K562 (cell line): ENCODE measurements around the gene JUNB. TPM values are rescaled to one million over a fixed set of nuclear protein-coding genes. Genes with fewer than 3 reads are reported as not detected.

ENCODE experiments used
- CHD2 ChIP-seq: IDR thresholded peaks from 2 replicates; pipeline ENCODE4 v1.6.1; 2011; ENCODE audit warnings: low read depth, low read length
- CSDE1 ChIP-seq, 2 experiments: fragments of 450-650 bp; IDR thresholded peaks; 2 replicates each; pipeline ENCODE4 v1.6.1; 2016; ENCODE audit warnings: mild to moderate bottlenecking in 1 of 2
- FOXA3 ChIP-seq, 2 experiments: fragments of 450-650 bp in 1 of 2; sonication (generic) in 1 of 2; formaldehyde crosslinking; IDR thresholded peaks in 1 of 2; conservative IDR thresholded peaks in 1 of 2; 2 replicates each; pipeline versions ENCODE4 v1.4.0 to v1.8.0; 2020 to 2022; ENCODE audit warnings: mild to moderate bottlenecking in 2 of 2, missing genetic modification reagents in 1 of 2
- HDAC1 ChIP-seq, 2 experiments: fragments of 450-650 bp; IDR thresholded peaks; 2 replicates each; pipeline ENCODE4 v1.6.1; 2016 to 2017; ENCODE audit warnings: inconsistent platforms in 1 of 2, mild to moderate bottlenecking in 1 of 2, moderate library complexity in 1 of 2
- HSF4 ChIP-seq: fragments of 250-450 bp; sonication (Bioruptor Pico); IDR thresholded peaks from 2 replicates; pipeline ENCODE4 v2.1.2; 2022; ENCODE audit warnings: mild to moderate bottlenecking, moderate library complexity, borderline replicate concordance
- PTBP1 ChIP-seq: fragments of 200-400 bp; formaldehyde crosslinking; IDR thresholded peaks from 2 replicates; pipeline ENCODE4 v1.6.1; 2017; ENCODE audit warnings: low read depth, low read length
- RBM22 ChIP-seq: fragments of 200-400 bp; formaldehyde crosslinking; IDR thresholded peaks from 2 replicates; pipeline ENCODE4 v1.6.1; 2018; ENCODE audit warnings: low read length, low read depth; ENCODE audit not compliant: poor library complexity, severe bottlenecking
- ZEB2 ChIP-seq: fragments of 450-650 bp; IDR thresholded peaks from 2 replicates; pipeline ENCODE4 v1.6.1; 2016
- ZFP36 ChIP-seq: fragments of 150-350 bp; IDR thresholded peaks from 2 replicates; pipeline ENCODE4 v1.6.1; 2018; ENCODE audit warnings: low read length, low read depth; ENCODE audit not compliant: partially characterized antibody
- polyA plus RNA-seq, 8 experiments: library from polyadenylated mRNA; depleted of rRNA in 4 of 8; stranded (reverse) in 5 of 8; unstranded in 3 of 8; fragments of >200 nt; fragmentation: Nextera tagmentation in 2 of 8; fragmentation: Illumina TruSeq in 1 of 8; extraction: Ambion mirVana in 2 of 8; extraction: Trizol in 1 of 8; gene quantifications; 2 replicates each; pipeline versions ENCODE4 v1.2.1 to v1.2.3, GENCODE V29; 2011 to 2014; ENCODE audit warnings: inconsistent platforms in 1 of 8, missing spikeins in 1 of 8
- total RNA-seq, 7 experiments: library from RNA; depleted of rRNA in 6 of 7; stranded (reverse); fragments of >200 nt in 6 of 7; fragmentation: Illumina TruSeq in 2 of 7; extraction: Trizol in 2 of 7; gene quantifications; 2 replicates each; pipeline versions ENCODE4 v1.2.1 to v1.2.3, GENCODE V29; 2011 to 2021; ENCODE audit warnings: low replicate concordance in 1 of 7
- TF ChIP-seq, protein P1 (sequence below): fragments of 250-450 bp; sonication (Bioruptor Pico); IDR thresholded peaks from 2 replicates; pipeline ENCODE4 v1.4.0; 2020
- TF ChIP-seq, protein P2 (sequence below): fragments of 450-650 bp; formaldehyde crosslinking; IDR thresholded peaks from 2 replicates; pipeline ENCODE4 v1.4.0; 2020; ENCODE audit warnings: mild to moderate bottlenecking
- TF ChIP-seq, protein P3 (sequence below): sonication (generic); formaldehyde crosslinking; IDR thresholded peaks from 2 replicates; pipeline ENCODE4 v1.8.1; 2022; ENCODE audit warnings: missing genetic modification reagents
- TF ChIP-seq, protein P4 (sequence below): sonication (generic); formaldehyde crosslinking; IDR thresholded peaks from 2 replicates; pipeline ENCODE4 v1.8.0; 2022; ENCODE audit warnings: mild to moderate bottlenecking, low read depth, missing genetic modification reagents

JUNB gene
- total and polyA plus RNA-seq, 9 of the 15 experiments (the other 6 are each of a cell fraction or from before 2014, with no cell fraction given) = 0.23 to 88.1 (median 13.1) TPM

DNA sequence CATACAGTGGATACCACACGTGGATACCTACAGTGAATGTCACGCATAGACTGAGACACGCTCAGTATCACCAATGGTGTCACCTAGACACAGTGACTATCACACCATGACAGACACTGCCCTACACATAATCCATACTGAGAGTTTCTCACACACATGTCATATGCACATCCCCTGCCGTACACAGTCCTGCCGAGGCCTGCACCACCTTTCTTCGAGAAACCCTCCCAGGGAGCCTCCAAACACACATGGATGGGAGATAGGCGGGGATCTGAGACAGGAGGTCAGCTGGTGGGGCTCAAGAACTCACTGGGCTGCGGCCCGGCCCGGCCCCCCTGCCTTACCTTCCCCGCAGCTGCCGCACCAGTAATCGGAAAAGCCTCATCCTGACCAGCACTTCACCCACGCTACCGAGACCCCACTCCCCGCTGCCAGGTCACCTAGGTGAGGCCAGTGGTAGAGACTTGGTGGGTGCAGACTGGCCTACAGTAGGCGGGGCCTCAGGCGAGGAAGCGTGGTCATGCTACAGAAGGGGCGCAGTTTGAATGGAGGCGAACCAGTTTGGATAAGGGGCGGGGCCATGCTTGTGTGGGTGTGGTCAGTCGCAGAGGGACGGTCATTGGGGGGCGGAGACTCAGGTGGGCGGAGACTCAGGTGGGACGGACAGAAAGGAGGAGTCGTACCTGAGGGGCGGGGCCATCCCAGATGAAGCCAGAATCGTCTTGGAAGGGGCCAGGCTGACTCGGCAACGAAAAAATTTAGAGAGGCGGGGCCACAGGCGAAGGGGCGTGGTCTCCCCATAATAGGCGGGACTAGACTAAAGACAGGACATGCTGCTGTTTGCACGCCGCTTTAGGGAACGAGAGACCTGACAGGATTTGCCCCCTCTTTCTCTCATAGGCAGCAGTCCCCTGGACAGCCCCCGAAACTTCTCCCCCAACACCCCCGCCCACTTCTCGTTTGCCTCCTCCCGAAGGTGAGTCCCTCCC, 49.1 kb downstream of the JUNB start (continued):
- TF ChIP-seq, protein P1, sequence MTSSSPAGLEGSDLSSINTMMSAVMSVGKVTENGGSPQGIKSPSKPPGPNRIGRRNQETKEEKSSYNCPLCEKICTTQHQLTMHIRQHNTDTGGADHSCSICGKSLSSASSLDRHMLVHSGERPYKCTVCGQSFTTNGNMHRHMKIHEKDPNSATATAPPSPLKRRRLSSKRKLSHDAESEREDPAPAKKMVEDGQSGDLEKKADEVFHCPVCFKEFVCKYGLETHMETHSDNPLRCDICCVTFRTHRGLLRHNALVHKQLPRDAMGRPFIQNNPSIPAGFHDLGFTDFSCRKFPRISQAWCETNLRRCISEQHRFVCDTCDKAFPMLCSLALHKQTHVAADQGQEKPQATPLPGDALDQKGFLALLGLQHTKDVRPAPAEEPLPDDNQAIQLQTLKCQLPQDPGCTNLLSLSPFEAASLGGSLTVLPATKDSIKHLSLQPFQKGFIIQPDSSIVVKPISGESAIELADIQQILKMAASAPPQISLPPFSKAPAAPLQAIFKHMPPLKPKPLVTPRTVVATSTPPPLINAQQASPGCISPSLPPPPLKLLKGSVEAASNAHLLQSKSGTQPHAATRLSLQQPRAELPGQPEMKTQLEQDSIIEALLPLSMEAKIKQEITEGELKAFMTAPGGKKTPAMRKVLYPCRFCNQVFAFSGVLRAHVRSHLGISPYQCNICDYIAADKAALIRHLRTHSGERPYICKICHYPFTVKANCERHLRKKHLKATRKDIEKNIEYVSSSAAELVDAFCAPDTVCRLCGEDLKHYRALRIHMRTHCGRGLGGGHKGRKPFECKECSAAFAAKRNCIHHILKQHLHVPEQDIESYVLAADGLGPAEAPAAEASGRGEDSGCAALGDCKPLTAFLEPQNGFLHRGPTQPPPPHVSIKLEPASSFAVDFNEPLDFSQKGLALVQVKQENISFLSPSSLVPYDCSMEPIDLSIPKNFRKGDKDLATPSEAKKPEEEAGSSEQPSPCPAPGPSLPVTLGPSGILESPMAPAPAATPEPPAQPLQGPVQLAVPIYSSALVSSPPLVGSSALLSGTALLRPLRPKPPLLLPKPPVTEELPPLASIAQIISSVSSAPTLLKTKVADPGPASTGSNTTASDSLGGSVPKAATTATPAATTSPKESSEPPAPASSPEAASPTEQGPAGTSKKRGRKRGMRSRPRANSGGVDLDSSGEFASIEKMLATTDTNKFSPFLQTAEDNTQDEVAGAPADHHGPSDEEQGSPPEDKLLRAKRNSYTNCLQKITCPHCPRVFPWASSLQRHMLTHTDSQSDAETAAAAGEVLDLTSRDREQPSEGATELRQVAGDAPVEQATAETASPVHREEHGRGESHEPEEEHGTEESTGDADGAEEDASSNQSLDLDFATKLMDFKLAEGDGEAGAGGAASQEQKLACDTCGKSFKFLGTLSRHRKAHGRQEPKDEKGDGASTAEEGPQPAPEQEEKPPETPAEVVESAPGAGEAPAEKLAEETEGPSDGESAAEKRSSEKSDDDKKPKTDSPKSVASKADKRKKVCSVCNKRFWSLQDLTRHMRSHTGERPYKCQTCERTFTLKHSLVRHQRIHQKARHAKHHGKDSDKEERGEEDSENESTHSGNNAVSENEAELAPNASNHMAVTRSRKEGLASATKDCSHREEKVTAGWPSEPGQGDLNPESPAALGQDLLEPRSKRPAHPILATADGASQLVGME (CRISPR knock-in tag) = no peak
- TF ChIP-seq ZFP36 (no peak), FOXA3 (CRISPR knock-in tag; conservative IDR thresholded peaks at IDR 0.05 in 1 of 2, IDR thresholded peaks at IDR 0.05 in 1 of 2) (no peak), RBM22 (no peak), HDAC1 (IDR thresholded peaks at IDR 0.05) (peak in 1 of 2 experiments; percentile 73; a peak in 1 of 4 replicates), HSF4 (CRISPR knock-in tag) (no peak), ZEB2 (no peak), PTBP1 (no peak), CHD2 (no peak), CSDE1 (IDR thresholded peaks at IDR 0.05) (no peak)
- TF ChIP-seq, protein P2, sequence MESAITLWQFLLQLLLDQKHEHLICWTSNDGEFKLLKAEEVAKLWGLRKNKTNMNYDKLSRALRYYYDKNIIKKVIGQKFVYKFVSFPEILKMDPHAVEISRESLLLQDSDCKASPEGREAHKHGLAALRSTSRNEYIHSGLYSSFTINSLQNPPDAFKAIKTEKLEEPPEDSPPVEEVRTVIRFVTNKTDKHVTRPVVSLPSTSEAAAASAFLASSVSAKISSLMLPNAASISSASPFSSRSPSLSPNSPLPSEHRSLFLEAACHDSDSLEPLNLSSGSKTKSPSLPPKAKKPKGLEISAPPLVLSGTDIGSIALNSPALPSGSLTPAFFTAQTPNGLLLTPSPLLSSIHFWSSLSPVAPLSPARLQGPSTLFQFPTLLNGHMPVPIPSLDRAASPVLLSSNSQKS (CRISPR knock-in tag) = no peak
- TF ChIP-seq, protein P3, sequence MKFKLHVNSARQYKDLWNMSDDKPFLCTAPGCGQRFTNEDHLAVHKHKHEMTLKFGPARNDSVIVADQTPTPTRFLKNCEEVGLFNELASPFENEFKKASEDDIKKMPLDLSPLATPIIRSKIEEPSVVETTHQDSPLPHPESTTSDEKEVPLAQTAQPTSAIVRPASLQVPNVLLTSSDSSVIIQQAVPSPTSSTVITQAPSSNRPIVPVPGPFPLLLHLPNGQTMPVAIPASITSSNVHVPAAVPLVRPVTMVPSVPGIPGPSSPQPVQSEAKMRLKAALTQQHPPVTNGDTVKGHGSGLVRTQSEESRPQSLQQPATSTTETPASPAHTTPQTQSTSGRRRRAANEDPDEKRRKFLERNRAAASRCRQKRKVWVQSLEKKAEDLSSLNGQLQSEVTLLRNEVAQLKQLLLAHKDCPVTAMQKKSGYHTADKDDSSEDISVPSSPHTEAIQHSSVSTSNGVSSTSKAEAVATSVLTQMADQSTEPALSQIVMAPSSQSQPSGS (CRISPR knock-in tag) = no peak
- TF ChIP-seq, protein P4, sequence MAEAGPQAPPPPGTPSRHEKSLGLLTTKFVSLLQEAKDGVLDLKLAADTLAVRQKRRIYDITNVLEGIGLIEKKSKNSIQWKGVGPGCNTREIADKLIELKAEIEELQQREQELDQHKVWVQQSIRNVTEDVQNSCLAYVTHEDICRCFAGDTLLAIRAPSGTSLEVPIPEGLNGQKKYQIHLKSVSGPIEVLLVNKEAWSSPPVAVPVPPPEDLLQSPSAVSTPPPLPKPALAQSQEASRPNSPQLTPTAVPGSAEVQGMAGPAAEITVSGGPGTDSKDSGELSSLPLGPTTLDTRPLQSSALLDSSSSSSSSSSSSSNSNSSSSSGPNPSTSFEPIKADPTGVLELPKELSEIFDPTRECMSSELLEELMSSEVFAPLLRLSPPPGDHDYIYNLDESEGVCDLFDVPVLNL (CRISPR knock-in tag) = 0 out of 2 replicates have a peak, but pooled peaks have one; percentile 28
